ENCODE measurements around the gene STPG2. TPM values are rescaled to one million over a fixed set of nuclear protein-coding genes. Genes with fewer than 3 reads are reported as not detected.

The STPG2 gene
- total RNA-seq, 2 donors from 2014 or later: not detected

DNA sequence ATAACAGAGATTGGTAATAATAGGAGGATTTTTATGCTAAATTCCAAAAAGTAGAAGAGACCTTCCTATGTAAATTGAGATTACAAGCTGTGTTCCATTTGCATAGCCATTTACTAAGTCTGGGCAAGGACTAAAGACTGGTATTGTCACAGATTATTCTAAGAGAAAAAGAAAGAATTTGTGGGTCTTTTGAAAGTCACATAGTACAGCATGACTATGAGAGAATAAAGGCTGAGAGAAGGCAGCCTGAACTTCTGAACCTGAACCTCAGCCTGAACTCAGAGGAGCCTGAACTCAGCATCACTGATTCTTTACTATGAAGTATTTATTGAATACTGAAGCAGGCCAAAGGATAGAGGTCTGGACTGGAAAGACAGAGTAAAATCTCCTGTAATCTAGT lies 297.5 kb downstream of the STPG2 start:
- DNase-seq (ENCODE audit: low spot score): no peak

DNA sequence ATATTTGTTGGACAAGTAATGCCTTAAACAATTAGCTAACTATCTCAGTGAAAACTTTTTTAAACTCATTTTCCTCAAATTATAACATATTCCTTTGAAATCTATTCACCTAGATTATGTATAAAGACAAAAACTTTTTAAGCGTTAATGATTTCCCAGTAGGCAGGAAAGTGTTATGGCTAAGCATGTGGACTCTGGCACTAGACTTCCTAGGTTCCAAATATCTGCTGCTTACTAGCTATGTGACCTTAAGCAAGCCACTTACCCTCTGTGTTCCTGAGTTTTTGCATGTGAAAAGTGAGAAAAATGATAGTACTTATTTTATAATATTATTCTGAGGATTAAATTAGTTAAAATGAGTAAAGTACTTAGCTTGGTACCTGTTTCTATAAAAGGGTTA lies 301.8 kb downstream of the STPG2 start:
- Histone ChIP-seq H3K4me1 (ENCODE audit: control insufficient read depth in 1 of 2, low read depth in 2 of 2) (no peaks in the 10 kb centered on the region), H3K4me3 (no peak overlapping the region), H3K36me3 (no peaks in the 10 kb centered on the region), H3K27me3 (replicated peaks; ENCODE audit: insufficient read depth) (no peaks in the 10 kb centered on the region), H3K27ac (no peak overlapping the region), H3K9me3 (no peaks in the 10 kb centered on the region)
- TF ChIP-seq, protein P1, sequence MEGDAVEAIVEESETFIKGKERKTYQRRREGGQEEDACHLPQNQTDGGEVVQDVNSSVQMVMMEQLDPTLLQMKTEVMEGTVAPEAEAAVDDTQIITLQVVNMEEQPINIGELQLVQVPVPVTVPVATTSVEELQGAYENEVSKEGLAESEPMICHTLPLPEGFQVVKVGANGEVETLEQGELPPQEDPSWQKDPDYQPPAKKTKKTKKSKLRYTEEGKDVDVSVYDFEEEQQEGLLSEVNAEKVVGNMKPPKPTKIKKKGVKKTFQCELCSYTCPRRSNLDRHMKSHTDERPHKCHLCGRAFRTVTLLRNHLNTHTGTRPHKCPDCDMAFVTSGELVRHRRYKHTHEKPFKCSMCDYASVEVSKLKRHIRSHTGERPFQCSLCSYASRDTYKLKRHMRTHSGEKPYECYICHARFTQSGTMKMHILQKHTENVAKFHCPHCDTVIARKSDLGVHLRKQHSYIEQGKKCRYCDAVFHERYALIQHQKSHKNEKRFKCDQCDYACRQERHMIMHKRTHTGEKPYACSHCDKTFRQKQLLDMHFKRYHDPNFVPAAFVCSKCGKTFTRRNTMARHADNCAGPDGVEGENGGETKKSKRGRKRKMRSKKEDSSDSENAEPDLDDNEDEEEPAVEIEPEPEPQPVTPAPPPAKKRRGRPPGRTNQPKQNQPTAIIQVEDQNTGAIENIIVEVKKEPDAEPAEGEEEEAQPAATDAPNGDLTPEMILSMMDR (IDR thresholded peaks at IDR 0.05): no peak
- ATAC-seq (ENCODE audit: insufficient number of reproducible peaks, low FRiP score, low read depth) (no peak), DNase-seq (ENCODE audit: low spot score) (no peak)

More for the DNA sequence above, 297.5 kb downstream of the STPG2 start:
- no peaks in the 10 kb centered on the region for H3K36me3 ChIP-seq
- no peak for ATAC-seq (ENCODE audit: insufficient number of reproducible peaks, low FRiP score, low read depth)
- TF ChIP-seq, protein P1 (IDR thresholded peaks at IDR 0.05): no peak
- H3K4me3 ChIP-seq: no peak overlapping the region
- no peaks in the 10 kb centered on the region for H3K27me3 ChIP-seq (replicated peaks; ENCODE audit: insufficient read depth)
- H3K9me3 ChIP-seq: no peaks in the 10 kb centered on the region
- no peaks in the 10 kb centered on the region for H3K4me1 ChIP-seq (ENCODE audit: control insufficient read depth in 1 of 2, low read depth in 2 of 2)
- H3K27ac ChIP-seq: no peak overlapping the region

DNA sequence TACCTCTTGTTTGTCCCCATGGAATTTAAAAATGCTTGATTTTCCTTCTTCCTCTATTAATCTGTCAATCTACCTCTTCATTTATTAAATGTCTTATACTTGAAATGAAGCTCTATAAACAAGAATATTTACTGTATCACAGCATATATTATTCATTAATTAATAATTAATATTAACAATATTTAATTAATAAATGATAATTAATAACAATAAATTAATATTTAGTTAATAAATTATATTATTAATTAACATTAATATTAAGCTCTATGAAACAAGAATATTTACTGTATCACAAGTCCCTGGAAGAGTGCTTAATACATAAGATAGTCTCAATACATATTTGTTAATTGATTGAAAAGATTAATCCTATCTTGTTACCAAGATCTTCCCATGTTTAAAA lies 306.6 kb downstream of the STPG2 start:
- Histone ChIP-seq H3K4me1 (ENCODE audit: control insufficient read depth in 1 of 2, low read depth in 2 of 2) (no peaks in the 10 kb centered on the region), H3K36me3 (no peaks in the 10 kb centered on the region), H3K4me3 (no peak overlapping the region), H3K27me3 (replicated peaks; ENCODE audit: insufficient read depth) (no peaks in the 10 kb centered on the region), H3K9me3 (no peaks in the 10 kb centered on the region), H3K27ac (no peak overlapping the region)
- TF ChIP-seq, protein P1 (IDR thresholded peaks at IDR 0.05): no peak
- DNase-seq (ENCODE audit: low spot score) (no peak), ATAC-seq (ENCODE audit: insufficient number of reproducible peaks, low FRiP score, low read depth) (no peak)

DNA sequence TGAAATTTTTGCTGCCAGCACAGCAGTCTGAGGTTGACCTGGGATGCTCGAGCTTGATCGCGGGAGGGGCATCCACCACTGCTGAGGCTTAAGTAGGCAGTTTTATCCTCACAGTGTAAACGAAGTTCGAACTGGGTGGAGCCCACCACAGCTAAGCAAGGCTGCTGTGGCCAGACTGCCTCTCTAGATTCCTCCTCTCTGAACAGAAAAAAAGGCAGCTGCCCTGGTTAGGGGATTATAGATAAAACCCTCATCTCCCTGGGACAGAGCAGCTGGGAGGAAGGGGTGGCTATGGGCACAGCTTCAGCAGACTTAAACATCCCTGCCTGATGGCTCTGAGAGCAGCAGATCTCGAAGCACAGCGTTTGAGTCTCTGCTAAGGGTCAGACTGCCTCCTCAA lies 314.6 kb downstream of the STPG2 start:
- Histone ChIP-seq H3K4me1 (ENCODE audit: control insufficient read depth in 1 of 2, low read depth in 2 of 2) (no peaks in the 10 kb centered on the region), H3K4me3 (no peak overlapping the region), H3K36me3 (no peaks in the 10 kb centered on the region), H3K9me3 (no peaks in the 10 kb centered on the region), H3K27ac (no peak overlapping the region), H3K27me3 (replicated peaks; ENCODE audit: insufficient read depth) (no peaks in the 10 kb centered on the region)
- TF ChIP-seq, protein P1 (IDR thresholded peaks at IDR 0.05): no peak
- ATAC-seq (ENCODE audit: insufficient number of reproducible peaks, low FRiP score, low read depth) (no peak), DNase-seq (ENCODE audit: low spot score) (no peak)

DNA sequence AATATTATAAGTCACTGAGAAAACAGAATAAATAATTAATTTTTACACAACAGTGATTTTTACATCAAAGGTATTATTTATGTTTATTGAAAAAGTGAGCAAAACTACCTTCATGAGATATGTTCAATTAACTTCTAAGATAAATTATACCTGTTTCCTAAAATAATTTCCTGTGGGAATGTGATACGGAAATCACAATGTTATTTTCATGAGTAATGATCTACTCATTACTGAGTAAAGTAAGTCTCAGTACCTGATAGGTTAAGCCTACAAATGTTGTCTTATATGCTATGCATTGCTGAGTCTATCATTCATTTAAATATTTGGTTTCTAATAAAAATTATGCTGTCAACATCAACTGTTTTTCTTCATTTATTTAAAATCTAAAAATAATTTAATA lies 324.0 kb downstream of the STPG2 start:
- Histone ChIP-seq H3K27me3 (replicated peaks; ENCODE audit: insufficient read depth) (no peaks in the 10 kb centered on the region), H3K36me3 (no peaks in the 10 kb centered on the region), H3K4me1 (ENCODE audit: control insufficient read depth in 1 of 2, low read depth in 2 of 2) (no peaks in the 10 kb centered on the region), H3K9me3 (no peaks in the 10 kb centered on the region), H3K4me3 (no peak overlapping the region), H3K27ac (no peak overlapping the region)
- ATAC-seq (ENCODE audit: insufficient number of reproducible peaks, low FRiP score, low read depth) (no peak), DNase-seq (ENCODE audit: low spot score) (no peak)
- TF ChIP-seq, protein P1 (IDR thresholded peaks at IDR 0.05): no peak

All from thoracic aorta (tissue), 2 donors.